Placental pericyte (primary cell): ENCODE data around the gene SAMMSON. TPM values are rescaled to one million over a fixed set of nuclear protein-coding genes. Genes with fewer than 3 reads are reported as not detected.

Experiments used
- total RNA-seq: library from RNA; depleted of rRNA; stranded (reverse); fragments of >200 nt; gene quantifications from 2 replicates; pipeline ENCODE4 v1.2.3, GENCODE V29; 2012

SAMMSON gene
- total RNA-seq, result not detected in 2 replicates

DNA sequence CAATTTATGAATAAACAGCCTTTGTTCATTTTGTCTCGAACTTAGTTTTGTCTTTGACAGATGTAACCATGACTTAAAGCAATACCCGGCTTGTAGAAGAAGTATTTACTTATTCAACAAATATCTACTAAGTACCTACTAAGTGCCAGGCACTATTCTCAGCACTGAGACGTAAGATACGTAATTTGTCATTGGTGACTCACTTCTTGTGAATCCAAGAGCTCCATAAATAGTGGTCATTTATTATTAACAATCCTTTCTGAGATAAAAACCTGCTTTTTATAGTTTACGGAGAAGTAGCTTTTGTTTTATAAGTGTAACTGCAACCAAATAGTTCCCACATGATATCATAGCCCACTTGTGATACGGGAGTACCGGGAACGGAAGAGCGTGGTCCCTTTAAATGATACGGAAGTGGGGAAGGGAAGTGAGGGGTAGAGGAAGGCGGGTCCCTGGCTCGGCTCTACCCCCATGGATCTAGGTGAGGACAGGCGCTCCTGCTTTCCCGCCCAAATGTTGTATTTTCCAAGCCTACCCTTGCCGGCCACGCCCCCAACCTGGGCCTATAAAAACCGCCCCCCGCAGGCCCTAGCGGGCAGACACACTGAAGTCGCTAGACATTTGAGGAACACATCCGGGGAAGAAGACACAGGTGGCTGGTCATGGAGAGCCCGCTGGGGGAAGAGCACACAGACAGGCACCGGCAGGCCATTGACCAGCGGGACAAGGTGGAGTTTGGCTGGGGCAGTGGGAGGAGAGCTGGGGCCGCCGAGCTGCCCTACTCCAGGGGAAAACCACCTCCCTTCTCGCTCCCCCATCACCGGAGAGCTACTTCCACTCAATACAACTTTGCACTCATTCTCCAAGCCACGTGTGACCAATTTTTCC is at the start of gene SAMMSON:
SAMMSON (plus strand) TSS at position 594 of the 888 bp plus-strand sequence.

